Body of pancreas (tissue), 4 donors: ENCODE results near the gene MRPS25.

Experiments
- CTCF ChIP-seq, 7 experiments: fragments of 450-650 bp in 4 of 7; fragments of 200-600 bp in 3 of 7; sonication (generic) in 3 of 7; IDR thresholded peaks; one replicate each; pipeline ENCODE4 v1.5.1; 2016 to 2019; ENCODE audit warnings: antibody characterized with exemption in 7 of 7
- POLR2A ChIP-seq, 3 donors: fragments of 450-650 bp; IDR thresholded peaks; one replicate each; pipeline ENCODE4 v1.6.1; 2016; ENCODE audit warnings: antibody characterized with exemption in 3 of 3, mild to moderate bottlenecking in 2 of 3

- TF ChIP-seq CTCF (IDR thresholded peaks at IDR 0.05) = peak; percentile 70 to 83 (median 72)
- TF ChIP-seq POLR2A (IDR thresholded peaks at IDR 0.05) = no peak
These were observed 43.0 kb upstream of the MRPS25 start for GRCh38 chr3:15108082-15108545.
